Measurements from ENCODE around the gene SLC25A34. TPM values are rescaled to one million over a fixed set of nuclear protein-coding genes. Genes with fewer than 3 reads are reported as not detected.

The SLC25A34 gene
- total and polyA plus RNA-seq, 10 of the 15 experiments (the other 5 are each of a cell fraction or from before 2014, with no cell fraction given) = 0.02 to 1.6 (median 0.39) TPM

- H2AFZ ChIP-seq (ENCODE audit: control insufficient read depth, low read depth, low read length) = no peak overlapping the region
- intact Hi-C loops (cut with micrococcal nuclease; ENCODE audit: unreplicated experiment) (no loop called here), in situ Hi-C loops (cut with MboI) (no loop called here)
- ChIA-PET RAD21 (ENCODE audit: unreplicated experiment) (no interaction called here), CTCF (no interaction called here), SMC1A (ENCODE audit: uncharacterized antibody, unreplicated experiment) (no interaction called here), POLR2A (no interaction called here)
- no peak overlapping the region for H3K27ac ChIP-seq (ENCODE audit: control insufficient read depth, insufficient read depth)
- no peaks in the 10 kb centered on the region for H3K9me3 ChIP-seq (replicated peaks; ENCODE audit: control insufficient read depth, insufficient read depth, low read length)
- H3K4me2 ChIP-seq (ENCODE audit: control insufficient read depth, insufficient read depth) = no peak overlapping the region
- TF ChIP-seq RELB (IDR thresholded peaks at IDR 0.05; ENCODE audit: low read depth) (no peak), FOS (IDR thresholded peaks at IDR 0.05; ENCODE audit: borderline replicate concordance, extremely low read depth, insufficient read length) (no peak), ZNF384 (IDR thresholded peaks at IDR 0.05; ENCODE audit: borderline replicate concordance, low read depth, low read length) (no peak), NBN (IDR thresholded peaks at IDR 0.05) (no peak), CUX1 (IDR thresholded peaks at IDR 0.05; ENCODE audit: insufficient replicate concordance, low read depth, low read length) (no peak), POLR2AphosphoS2 (IDR thresholded peaks at IDR 0.05; ENCODE audit: low read depth, low read length) (no peak), EED (IDR thresholded peaks at IDR 0.05; ENCODE audit: low read depth) (no peak), IKZF2 (IDR thresholded peaks at IDR 0.05) (no peak), ZNF217 (IDR thresholded peaks at IDR 0.05) (no peak), SIN3A (IDR thresholded peaks at IDR 0.05; ENCODE audit: low read depth, low read length) (no peak), ZNF24 (IDR thresholded peaks at IDR 0.05) (no peak), WRNIP1 (IDR thresholded peaks at IDR 0.05; ENCODE audit: borderline replicate concordance, low read depth, low read length) (no peak), FOXK2 (IDR thresholded peaks at IDR 0.05) (no peak), DPF2 (IDR thresholded peaks at IDR 0.05) (no peak), POLR2AphosphoS5 (IDR thresholded peaks at IDR 0.05; ENCODE audit: low read length) (no peak), IRF5 (IDR thresholded peaks at IDR 0.05; ENCODE audit: borderline replicate concordance) (no peak)
- H3K36me3 ChIP-seq (ENCODE audit: control insufficient read depth in 2 of 2, insufficient read depth in 2 of 2, low read length in 1 of 2) = peaks cover 18 to 32% of the 10 kb centered on the region in 2 experiments
- no peaks in the 10 kb centered on the region for H3K27me3 ChIP-seq (replicated peaks in 1 of 2; ENCODE audit: control insufficient read depth in 2 of 2, insufficient read depth in 2 of 2, low read length in 1 of 2)
- no peaks in the 10 kb centered on the region for H3K79me2 ChIP-seq (ENCODE audit: control insufficient read depth, insufficient read depth, low read length)
- no peak overlapping the region for H3K4me3 ChIP-seq
- no peak for ATAC-seq
- BruUV-seq (replicated peaks) = no TSS peak
- no peak overlapping the region for H3K9ac ChIP-seq (ENCODE audit: control insufficient read depth, insufficient read depth, low read length)
- no peaks in the 10 kb centered on the region for H3K4me1 ChIP-seq (ENCODE audit: control insufficient read depth, insufficient read depth, low read length)
- no peaks in the 10 kb centered on the region for H4K20me1 ChIP-seq (ENCODE audit: control insufficient read depth, insufficient read depth)
- no peak for DNase-seq (ENCODE audit: low read depth, low spot score)
- 98% methylated on average over 23 of the region's 23 CpGs for WGBS (ENCODE audit: insufficient coverage, insufficient replicate concordance, low lambda C conversion rate, missing lambda C conversion rate)
- no peak for FAIRE-seq
These were observed 8.1 kb upstream of the SLC25A34 start for GRCh38 chr1:15727866-15728534.

All from GM12878 (cell line).